Effector memory CD4-positive, alpha-beta T cell (primary cell): ENCODE data around the gene APH1A.
"Not testable (repeated sequence)": the region's sequence is repeated elsewhere in the genome, so short reads cannot be mapped to it uniquely, and the experiment has no call there.

Experiments used
- DNase-seq, 3 donors: peaks; one replicate each; pipeline ENCODE4 v3.0.0-alpha.2; 2020
- H3K27ac ChIP-seq: 2 replicates; pipeline ENCODE4 v1.7.0; 2013; ENCODE audit warnings: mild to moderate bottlenecking, low read length, moderate library complexity; ENCODE audit not compliant: insufficient read depth, poor library complexity, severe bottlenecking
- H3K27me3 ChIP-seq: replicated peaks from 2 replicates; pipeline ENCODE4 v1.7.0; 2013; ENCODE audit warnings: mild to moderate bottlenecking, low read length; ENCODE audit not compliant: insufficient read depth, control insufficient read depth, poor library complexity, severe bottlenecking
- H3K36me3 ChIP-seq: 2 replicates; pipeline ENCODE4 v1.7.0; 2013; ENCODE audit warnings: mild to moderate bottlenecking, low read length, moderate library complexity; ENCODE audit not compliant: control insufficient read depth, insufficient read depth
- H3K4me1 ChIP-seq: 2 replicates; pipeline ENCODE4 v1.7.0; 2013; ENCODE audit warnings: low read length, mild to moderate bottlenecking; ENCODE audit not compliant: control insufficient read depth, insufficient read depth, poor library complexity, severe bottlenecking
- H3K4me3 ChIP-seq: 2 replicates; pipeline ENCODE4 v1.7.0; 2013; ENCODE audit warnings: low read length, low read depth, mild to moderate bottlenecking; ENCODE audit not compliant: insufficient read depth, poor library complexity, severe bottlenecking
- H3K9me3 ChIP-seq: 2 replicates; pipeline ENCODE4 v1.7.0; 2013; ENCODE audit warnings: mild to moderate bottlenecking, low read length, moderate library complexity; ENCODE audit not compliant: control insufficient read depth

Gene APH1A

GRCh38 chr1:150257624-150258585 lies 10.9 kb downstream of the APH1A start, which contains the start of gene CA14:
Gene CA14, plus strand, starts transcription at chr1:150257774. Its CDS starts 355 bp downstream, at chr1:150258129.
- Histone ChIP-seq H3K4me3 (no peak within 1 kb of the TSS), H3K27me3 (peaks cover 21% of the 10 kb centered on the region), H3K4me1 (peaks cover 5% of the 10 kb centered on the region), H3K27ac (no peak within 1 kb of the TSS), H3K36me3 (no peaks in the 10 kb centered on the region), H3K9me3 (no peaks in the 10 kb centered on the region)
- DNase-seq = no peak

GRCh38 chr1:150256554-150257341 lies 12.1 kb downstream of the APH1A start:
- Histone ChIP-seq H3K27ac (no peak overlapping the region), H3K4me3 (no peak overlapping the region), H3K9me3 (no peaks in the 10 kb centered on the region), H3K27me3 (peaks cover 21% of the 10 kb centered on the region), H3K4me1 (peaks cover 5% of the 10 kb centered on the region), H3K36me3 (no peaks in the 10 kb centered on the region)
- DNase-seq = no peak

DNA sequence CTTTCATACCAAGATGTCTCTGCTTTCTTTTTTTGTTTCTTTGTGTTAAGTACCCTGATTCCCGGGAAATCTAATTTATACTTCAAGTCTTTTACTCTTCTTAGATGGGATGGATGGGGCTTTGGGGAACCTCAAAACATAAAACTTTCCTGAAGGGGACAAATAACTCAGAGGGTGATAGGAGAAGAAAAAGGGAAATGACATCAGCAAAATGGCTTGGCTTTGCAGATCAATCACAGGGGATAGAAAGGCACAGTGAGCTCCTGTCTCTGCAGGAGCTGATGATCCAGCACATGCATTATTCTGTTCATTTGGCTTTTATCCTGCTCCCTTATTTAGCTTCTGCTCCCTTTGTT lies 12.6 kb downstream of the APH1A start:
- Histone ChIP-seq H3K36me3 (no peaks in the 10 kb centered on the region), H3K9me3 (no peaks in the 10 kb centered on the region), H3K4me3 (peak overlapping the region; percentile 38), H3K4me1 (peaks cover 5% of the 10 kb centered on the region), H3K27me3 (peaks cover 21% of the 10 kb centered on the region), H3K27ac (no peak overlapping the region)
- no peak for DNase-seq

- no peaks in the 10 kb centered on the region for H3K9me3 ChIP-seq
- H3K27me3 ChIP-seq = no peaks in the 10 kb centered on the region
- no peak overlapping the region for H3K4me3 ChIP-seq
- no peaks in the 10 kb centered on the region for H3K36me3 ChIP-seq
- no peaks in the 10 kb centered on the region for H3K4me1 ChIP-seq
- H3K27ac ChIP-seq = no peak overlapping the region
- no peak for DNase-seq
These were observed 18.9 kb downstream of the APH1A start for GRCh38 chr1:150249936-150250335.

DNA sequence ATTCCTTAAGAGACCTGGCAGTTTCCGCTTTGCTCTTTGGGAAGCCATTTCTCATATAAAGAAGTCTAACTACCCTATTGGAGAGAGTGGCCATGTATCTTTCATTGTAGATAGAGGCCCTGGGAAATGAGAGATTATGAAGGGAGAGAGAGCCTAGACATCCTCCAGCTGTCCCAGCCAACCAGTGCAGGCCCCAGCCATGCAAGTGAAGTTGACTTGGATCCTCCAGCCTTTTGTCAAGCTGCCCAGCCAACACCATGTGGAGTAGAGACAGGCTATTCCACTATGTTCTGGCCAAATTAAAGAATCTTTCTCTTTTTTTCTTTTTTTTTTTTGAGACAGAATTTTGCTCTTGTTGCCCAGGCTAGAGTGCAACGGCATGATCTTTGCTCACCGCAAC lies 25.8 kb downstream of the APH1A start:
- Histone ChIP-seq H3K27me3 (no peaks in the 10 kb centered on the region), H3K27ac (no peak overlapping the region), H3K36me3 (no peaks in the 10 kb centered on the region), H3K9me3 (no peaks in the 10 kb centered on the region), H3K4me1 (no peaks in the 10 kb centered on the region), H3K4me3 (no peak overlapping the region)
- no peak for DNase-seq

DNA sequence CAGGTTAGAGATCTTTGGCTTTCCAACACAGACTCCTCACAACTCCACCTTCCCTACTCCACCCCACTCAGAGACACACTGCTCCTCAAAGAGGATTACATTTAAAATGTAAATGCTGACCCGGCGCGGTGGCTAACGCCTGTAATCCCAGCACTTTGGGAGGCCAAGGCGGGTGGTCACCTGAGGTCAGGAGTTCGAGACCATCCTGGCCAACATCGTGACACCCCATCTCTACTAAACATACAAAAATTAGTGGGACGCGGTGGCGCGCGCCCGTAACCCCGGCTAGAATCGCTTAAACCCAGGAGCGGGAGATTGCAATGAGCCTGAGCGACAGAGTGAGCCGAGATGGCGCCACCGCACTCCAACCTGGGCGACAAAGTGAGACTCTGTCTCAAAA lies 31.1 kb downstream of the APH1A start:
- no peaks in the 10 kb centered on the region for H3K36me3 ChIP-seq
- H3K4me1 ChIP-seq = peaks cover 15% of the 10 kb centered on the region
- H3K9me3 ChIP-seq = no peaks in the 10 kb centered on the region
- DNase-seq = no peak
- H3K27ac ChIP-seq = no peak overlapping the region
- no peaks in the 10 kb centered on the region for H3K27me3 ChIP-seq
- H3K4me3 ChIP-seq = no peak overlapping the region

- not testable (repeated sequence) for H3K36me3 ChIP-seq, H3K27ac ChIP-seq, H3K4me3 ChIP-seq, DNase-seq, H3K9me3 ChIP-seq, H3K27me3 ChIP-seq
- peaks cover 15% of the 10 kb centered on the region for H3K4me1 ChIP-seq
These were observed 31.6 kb downstream of the APH1A start for GRCh38 chr1:150237176-150237575.

- no peaks in the 10 kb centered on the region for H3K36me3 ChIP-seq
- H3K27me3 ChIP-seq = no peaks in the 10 kb centered on the region
- peak overlapping the region; percentile 43 for H3K27ac ChIP-seq
- DNase-seq = no peak
- no peaks in the 10 kb centered on the region for H3K9me3 ChIP-seq
- H3K4me3 ChIP-seq = peak overlapping the region; percentile 89
- H3K4me1 ChIP-seq = peaks cover 15% of the 10 kb centered on the region
These were observed 32.2 kb downstream of the APH1A start for GRCh38 chr1:150236614-150237100.

DNA sequence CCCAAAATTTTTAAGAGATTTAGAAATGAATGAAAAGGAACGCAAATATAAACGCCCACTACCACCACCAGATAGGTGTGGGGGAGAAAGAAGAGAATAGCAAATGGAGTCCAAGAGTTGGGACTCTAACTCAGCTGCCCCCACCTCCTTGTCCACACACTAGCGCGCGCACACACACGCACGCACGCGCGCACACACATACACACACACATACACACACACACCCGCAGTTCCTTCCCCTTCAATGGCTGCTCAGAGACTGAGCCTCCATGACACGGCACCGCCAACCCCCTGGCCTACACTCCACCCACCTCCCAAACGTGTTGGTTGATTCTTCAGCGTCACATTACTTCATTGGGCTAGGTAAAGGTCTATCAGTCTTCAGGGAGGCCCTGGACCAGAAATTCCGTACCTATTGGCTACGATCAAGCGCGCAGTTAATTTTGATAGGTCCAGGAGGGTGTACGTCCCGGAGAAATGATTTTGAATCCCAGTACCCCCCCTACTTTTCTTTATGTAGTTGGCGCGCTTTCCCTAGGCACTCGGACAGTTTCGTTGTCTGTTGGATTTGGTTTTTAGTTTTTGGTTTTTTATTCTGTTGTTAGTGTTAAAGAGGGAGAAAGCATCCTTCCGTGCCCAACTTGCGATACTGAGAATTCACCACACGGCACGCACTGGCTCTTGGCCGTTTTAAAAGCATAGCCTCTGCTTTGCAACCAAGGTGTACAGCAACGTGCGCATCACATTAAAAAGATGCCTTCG lies 32.8 kb downstream of the APH1A start, which contains the start of gene ANP32E:
Gene ANP32E (minus strand): TSS at position 261 of the 762 bp plus-strand sequence. CDS start 326 bp downstream, outside the sequence.
- H3K4me1 ChIP-seq = peaks cover 15% of the 10 kb centered on the region
- H3K36me3 ChIP-seq = no peaks in the 10 kb centered on the region
- peak within 1 kb of the TSS; percentile 89 for H3K4me3 ChIP-seq
- DNase-seq = peak; percentile 90 to 93 (median 93)
- H3K27me3 ChIP-seq = no peaks in the 10 kb centered on the region
- H3K9me3 ChIP-seq = no peaks in the 10 kb centered on the region
- peak within 1 kb of the TSS; percentile 95 for H3K27ac ChIP-seq
